Esophagus squamous epithelium (tissue), 5 donors: Measurements from ENCODE around the gene HYCC1. TPM values are rescaled to one million over a fixed set of nuclear protein-coding genes. Genes with fewer than 3 reads are reported as not detected.
A peak's percentile ranks its signal among the peaks of the same experiment; 100 is the strongest.

Source experiments
- DNase-seq: peaks from one replicate; lab custom pipeline; 2025; lab: John Stamatoyannopoulos, UW
- H3K27ac ChIP-seq, 4 donors: fragments of 200-600 bp; sonication (generic); one replicate each; pipeline ENCODE4 v1.5.1; 2016 to 2019; ENCODE audit warnings: mild to moderate bottlenecking in 1 of 4
- H3K27me3 ChIP-seq, 4 donors: fragments of 200-600 bp; sonication (generic); 1 replicate in 3 of 4; 2 replicates in 1 of 4; pipeline versions ENCODE4 v1.5.1 to v1.6.0; 2017 to 2021; ENCODE audit warnings: antibody characterized with exemption in 1 of 4
- H3K36me3 ChIP-seq, 3 donors: fragments of 200-600 bp; sonication (generic); one replicate each; pipeline ENCODE4 v1.5.1; 2016 to 2019
- H3K4me1 ChIP-seq, 3 donors: fragments of 200-600 bp; sonication (generic); one replicate each; pipeline ENCODE4 v1.5.1; 2017 to 2019
- H3K4me3 ChIP-seq, 4 donors: fragments of 200-600 bp; sonication (generic); 1 replicate in 3 of 4; 2 replicates in 1 of 4; pipeline ENCODE4 v1.5.1; 2016 to 2019; ENCODE audit warnings: mild to moderate bottlenecking in 2 of 4, moderate library complexity in 1 of 4
- H3K9me3 ChIP-seq, 3 donors: fragments of 200-600 bp; sonication (generic); one replicate each; pipeline ENCODE4 v1.5.1; 2016 to 2019
- POLR2A ChIP-seq, 4 donors: fragments of 450-650 bp; IDR thresholded peaks; one replicate each; pipeline ENCODE4 v1.6.1; 2017; ENCODE audit warnings: antibody characterized with exemption in 4 of 4, mild to moderate bottlenecking in 4 of 4, moderate library complexity in 3 of 4
- WGBS, 2 donors: methylation state at CpG; one replicate each; pipeline ENCODE4 v1.1.5; 2018; 5-methylcytosine and 5-hydroxymethylcytosine counted together
- intact Hi-C: fragments of 100-400 bp; cut with DNase I; formaldehyde crosslinking; loops from one replicate; pipeline ENCODE4 v1.15.0; 2022
- total RNA-seq, 4 donors: library from RNA; depleted of rRNA; stranded (reverse); fragments of >200 nt; gene quantifications; one replicate each; pipeline ENCODE4 v1.1.0, GENCODE V29; 2016
- TF ChIP-seq, protein P1 (sequence below), 6 experiments: fragments of 450-650 bp in 4 of 6; fragments of 200-600 bp in 2 of 6; sonication (generic) in 2 of 6; IDR thresholded peaks; one replicate each; pipeline ENCODE4 v1.5.1; 2016 to 2019; ENCODE audit warnings: antibody characterized with exemption in 6 of 6, mild to moderate bottlenecking in 4 of 6, moderate library complexity in 4 of 6
- donor health status: DM: yes; HTN: yes; CAD: no.

HYCC1 gene
- total RNA-seq, 4 donors from 2014 or later, result 19.8 to 51.2 (median 34.1) TPM

DNA sequence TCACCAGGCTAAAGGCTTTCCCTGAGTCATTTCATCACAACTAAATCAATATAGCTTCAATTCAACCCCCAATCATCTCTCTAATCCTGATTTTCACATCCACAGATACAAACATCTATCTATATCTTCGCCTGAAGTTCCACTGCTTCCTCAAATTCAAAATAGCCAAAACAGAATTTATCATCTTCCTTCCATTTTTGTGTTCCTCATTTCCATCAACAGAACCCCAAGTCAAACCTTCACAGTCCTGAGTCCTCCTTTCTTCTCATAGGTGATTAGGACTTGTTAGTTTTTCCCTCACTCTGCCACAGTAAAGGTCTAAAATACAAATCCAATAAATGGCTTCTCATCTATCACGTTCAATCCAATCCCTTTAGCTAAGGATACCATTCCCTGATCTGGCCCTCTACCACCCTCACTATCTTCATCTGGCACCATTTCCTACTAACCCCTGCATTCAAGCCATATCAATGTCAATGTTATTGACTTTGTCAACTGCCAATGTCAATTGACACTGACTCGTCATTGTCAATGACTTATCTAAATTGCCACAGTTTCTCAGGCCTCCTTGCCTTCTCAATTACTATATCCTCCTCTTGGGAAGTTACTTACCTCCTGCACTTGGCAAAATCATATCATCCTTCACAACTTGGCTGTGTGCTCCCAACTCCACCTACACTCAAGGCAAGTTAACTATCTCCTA, 2.6 kb downstream of the HYCC1 start:
- no peaks in the 10 kb centered on the region for H3K9me3 ChIP-seq
- intact Hi-C loops, result loop anchor here (10.0 kb wide), 1 partner anchor 157 kb away; no protein-coding TSS in a partner anchor
- H3K36me3 ChIP-seq, result no peaks in the 10 kb centered on the region
- peak overlapping the region in 1 of 4 donors; percentile 20 for H3K4me3 ChIP-seq
- no peak overlapping the region for H3K27ac ChIP-seq
- peaks cover 17 to 41% (median 21%) of the 10 kb centered on the region in 3 donors for H3K4me1 ChIP-seq
- 87 to 93% methylated on average over 3 of the region's 3 CpGs for WGBS, 2 donors
- DNase-seq, result no peak
- no peaks in the 10 kb centered on the region for H3K27me3 ChIP-seq
- TF ChIP-seq POLR2A (IDR thresholded peaks at IDR 0.05), result no peak
- TF ChIP-seq, protein P1, sequence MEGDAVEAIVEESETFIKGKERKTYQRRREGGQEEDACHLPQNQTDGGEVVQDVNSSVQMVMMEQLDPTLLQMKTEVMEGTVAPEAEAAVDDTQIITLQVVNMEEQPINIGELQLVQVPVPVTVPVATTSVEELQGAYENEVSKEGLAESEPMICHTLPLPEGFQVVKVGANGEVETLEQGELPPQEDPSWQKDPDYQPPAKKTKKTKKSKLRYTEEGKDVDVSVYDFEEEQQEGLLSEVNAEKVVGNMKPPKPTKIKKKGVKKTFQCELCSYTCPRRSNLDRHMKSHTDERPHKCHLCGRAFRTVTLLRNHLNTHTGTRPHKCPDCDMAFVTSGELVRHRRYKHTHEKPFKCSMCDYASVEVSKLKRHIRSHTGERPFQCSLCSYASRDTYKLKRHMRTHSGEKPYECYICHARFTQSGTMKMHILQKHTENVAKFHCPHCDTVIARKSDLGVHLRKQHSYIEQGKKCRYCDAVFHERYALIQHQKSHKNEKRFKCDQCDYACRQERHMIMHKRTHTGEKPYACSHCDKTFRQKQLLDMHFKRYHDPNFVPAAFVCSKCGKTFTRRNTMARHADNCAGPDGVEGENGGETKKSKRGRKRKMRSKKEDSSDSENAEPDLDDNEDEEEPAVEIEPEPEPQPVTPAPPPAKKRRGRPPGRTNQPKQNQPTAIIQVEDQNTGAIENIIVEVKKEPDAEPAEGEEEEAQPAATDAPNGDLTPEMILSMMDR (IDR thresholded peaks at IDR 0.05), result no peak

DNA sequence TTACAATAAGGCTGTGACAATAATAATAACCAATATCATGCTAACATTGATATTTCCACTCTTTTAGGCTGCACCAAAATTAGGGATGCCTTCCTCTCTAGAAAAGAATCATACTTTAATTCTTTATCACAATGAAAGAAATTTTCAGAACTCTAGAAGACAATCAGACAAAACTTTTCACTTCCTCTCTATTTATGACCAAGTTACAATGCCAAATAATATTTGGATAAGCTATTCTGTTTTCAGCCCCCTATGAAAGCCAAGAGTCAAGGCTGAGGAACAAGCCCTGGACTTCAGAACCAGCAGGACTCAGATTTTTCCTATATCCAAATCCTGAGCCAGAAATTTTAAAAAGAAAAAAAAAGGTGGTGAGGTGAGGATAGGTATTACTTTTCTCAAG, 4.6 kb downstream of the HYCC1 start:
- no peak for TF ChIP-seq POLR2A (IDR thresholded peaks at IDR 0.05)
- TF ChIP-seq, protein P1 (IDR thresholded peaks at IDR 0.05), result no peak
- peak overlapping the region in 1 of 4 donors; percentile 44 for H3K27ac ChIP-seq
- intact Hi-C loops, result no loop called here

DNA sequence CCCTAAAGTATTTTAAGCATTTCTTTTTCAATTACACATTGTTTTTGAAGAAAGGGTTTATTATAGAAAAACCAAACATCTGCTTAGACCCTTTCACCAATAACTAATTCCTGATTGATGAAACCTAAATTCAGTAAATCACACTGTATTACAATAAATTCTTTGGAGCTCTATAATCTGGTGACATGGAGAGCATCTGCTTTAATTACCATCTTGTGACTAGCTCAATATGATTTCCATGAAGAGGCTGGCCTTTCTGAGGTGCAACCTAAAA, 9.7 kb downstream of the HYCC1 start:
- no peak overlapping the region for H3K4me3 ChIP-seq
- peaks cover 0 to 14% (median 8%) of the 10 kb centered on the region in 3 donors for H3K4me1 ChIP-seq
- no peaks in the 10 kb centered on the region for H3K9me3 ChIP-seq
- DNase-seq, result no peak
- no peak overlapping the region for H3K27ac ChIP-seq
- H3K36me3 ChIP-seq, result no peaks in the 10 kb centered on the region
- TF ChIP-seq, protein P1 (IDR thresholded peaks at IDR 0.05), result no peak
- TF ChIP-seq POLR2A (IDR thresholded peaks at IDR 0.05), result no peak
- no peaks in the 10 kb centered on the region for H3K27me3 ChIP-seq
- intact Hi-C loops, result no loop called here

More for the DNA sequence above, 4.6 kb downstream of the HYCC1 start:
- Histone ChIP-seq H3K27me3 (no peaks in the 10 kb centered on the region), H3K4me3 (no peak overlapping the region), H3K9me3 (no peaks in the 10 kb centered on the region), H3K4me1 (peaks cover 12 to 45% (median 21%) of the 10 kb centered on the region in 3 donors), H3K36me3 (no peaks in the 10 kb centered on the region)
- no peak for DNase-seq

DNA sequence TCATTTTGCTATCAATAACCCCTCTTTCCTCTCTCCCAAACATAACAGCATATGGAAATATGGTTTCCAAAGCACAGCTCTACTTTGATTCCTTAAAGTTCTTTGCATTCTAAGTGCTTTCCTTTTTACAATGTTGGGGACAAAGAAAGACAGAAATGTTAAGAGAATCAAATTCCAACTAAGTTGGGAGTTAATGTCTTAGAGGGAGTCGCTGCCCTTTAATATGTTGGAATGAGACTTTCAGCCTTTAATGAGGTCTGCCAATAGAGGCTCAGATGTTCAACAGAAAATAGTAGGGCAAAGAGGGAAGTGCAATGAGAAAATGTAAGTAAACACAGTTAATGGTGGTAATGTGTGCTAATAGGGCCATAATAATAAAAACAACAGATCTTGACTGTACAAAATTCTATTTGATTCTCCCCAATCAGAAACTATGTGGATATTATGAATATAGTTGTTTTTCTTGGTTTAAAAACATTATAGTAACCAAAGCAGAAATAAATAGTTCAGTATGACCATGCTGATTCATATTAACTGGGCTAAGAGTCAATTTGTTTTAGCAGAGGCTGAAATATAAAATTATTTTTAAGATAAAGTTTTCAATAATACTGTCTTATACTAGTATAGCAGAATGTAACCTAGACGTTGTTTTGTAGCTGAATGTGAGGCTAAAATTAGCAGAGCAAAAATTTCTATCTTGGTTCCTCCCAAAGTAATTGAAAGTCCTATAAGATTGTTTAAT, 10.3 kb downstream of the HYCC1 start:
- no peak for TF ChIP-seq POLR2A (IDR thresholded peaks at IDR 0.05)
- TF ChIP-seq, protein P1 (IDR thresholded peaks at IDR 0.05), result no peak
- intact Hi-C loops, result no loop called here
- Histone ChIP-seq H3K36me3 (no peaks in the 10 kb centered on the region), H3K27ac (no peak overlapping the region), H3K4me1 (peaks cover 0 to 14% (median 9%) of the 10 kb centered on the region in 3 donors), H3K27me3 (no peaks in the 10 kb centered on the region), H3K9me3 (no peaks in the 10 kb centered on the region), H3K4me3 (no peak overlapping the region)
- no peak for DNase-seq
- 60 to 65% methylated on average over 2 of the region's 2 CpGs for WGBS, 2 donors

DNA sequence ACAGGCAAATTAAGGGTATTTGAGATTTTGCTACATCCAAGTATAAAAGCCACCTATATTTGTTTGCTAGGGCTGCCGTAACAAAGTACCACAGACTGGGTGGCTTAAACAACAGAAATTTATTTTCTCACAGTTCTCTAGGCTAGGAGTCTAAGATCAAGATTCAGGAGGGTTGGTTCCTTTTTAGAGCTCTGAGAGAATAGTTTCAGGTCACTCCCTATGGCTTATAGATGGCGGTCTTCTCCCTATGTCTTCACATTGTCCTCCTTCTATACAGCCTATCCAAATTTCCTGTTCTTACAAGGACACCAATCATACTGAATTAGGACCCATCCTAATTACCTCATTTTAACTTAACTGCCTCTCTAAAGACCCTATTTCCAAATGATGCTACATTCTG, 11.2 kb downstream of the HYCC1 start:
- Histone ChIP-seq H3K27me3 (no peaks in the 10 kb centered on the region), H3K36me3 (no peaks in the 10 kb centered on the region), H3K27ac (no peak overlapping the region), H3K9me3 (no peaks in the 10 kb centered on the region), H3K4me3 (no peak overlapping the region), H3K4me1 (peaks cover 0 to 21% (median 9%) of the 10 kb centered on the region in 3 donors)
- 89 to 97% methylated on average over 2 of the region's 2 CpGs for WGBS, 2 donors
- no peak for DNase-seq
- intact Hi-C loops, result no loop called here
- TF ChIP-seq, protein P1 (IDR thresholded peaks at IDR 0.05), result no peak
- no peak for TF ChIP-seq POLR2A (IDR thresholded peaks at IDR 0.05)
